ENCODE data around the gene CHD8. TPM values are rescaled to one million over a fixed set of nuclear protein-coding genes. Genes with fewer than 3 reads are reported as not detected.
A peak's percentile ranks its signal among the peaks of the same experiment; 100 is the strongest.

Gene CHD8
- total and polyA plus RNA-seq, 2 of the 13 experiments (the other 11 are each of a cell fraction or from before 2014, with no cell fraction given): 35.1 to 79.6 TPM

DNA sequence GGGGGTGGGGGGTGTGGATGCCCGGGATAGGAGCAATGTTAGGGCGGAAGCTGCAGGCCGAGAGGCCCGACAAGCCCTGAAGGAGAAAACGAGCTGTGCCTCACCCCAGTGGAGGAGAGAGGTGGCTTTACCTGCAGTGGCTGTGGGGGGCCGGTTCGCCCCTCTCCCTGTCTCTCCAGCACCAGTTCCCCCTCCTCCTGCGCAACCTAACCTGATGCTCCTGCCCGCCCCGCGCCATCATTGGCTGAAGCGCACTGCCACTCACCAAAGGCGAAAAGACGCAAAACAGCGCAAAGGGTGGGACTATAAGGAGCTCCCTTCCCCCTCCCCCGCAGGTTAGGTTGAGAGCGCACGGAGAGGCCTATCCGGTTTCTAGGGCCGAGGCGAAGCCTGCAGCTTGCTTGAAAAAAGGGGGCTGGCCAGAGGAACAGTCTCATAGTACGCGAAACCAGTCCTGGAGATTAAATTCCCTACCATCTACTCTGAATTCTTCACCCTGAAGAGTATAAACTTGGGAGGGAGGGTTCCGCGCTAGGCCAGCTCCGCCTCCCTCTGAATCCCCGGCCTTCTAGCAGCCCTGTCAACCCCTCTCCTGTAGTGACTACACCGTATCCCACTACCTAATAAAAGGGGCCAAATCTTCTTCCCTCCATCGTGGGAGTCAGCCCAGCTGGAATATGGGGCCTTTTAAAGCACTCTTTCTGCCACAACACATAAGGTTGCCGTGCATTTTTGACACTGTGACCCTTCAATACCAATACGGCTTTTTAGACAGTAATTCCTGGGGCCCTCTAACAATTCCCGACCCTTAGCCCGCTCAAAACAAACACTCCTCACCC, 18.6 kb downstream of the CHD8 start (continued):
- TF ChIP-seq, protein P1, sequence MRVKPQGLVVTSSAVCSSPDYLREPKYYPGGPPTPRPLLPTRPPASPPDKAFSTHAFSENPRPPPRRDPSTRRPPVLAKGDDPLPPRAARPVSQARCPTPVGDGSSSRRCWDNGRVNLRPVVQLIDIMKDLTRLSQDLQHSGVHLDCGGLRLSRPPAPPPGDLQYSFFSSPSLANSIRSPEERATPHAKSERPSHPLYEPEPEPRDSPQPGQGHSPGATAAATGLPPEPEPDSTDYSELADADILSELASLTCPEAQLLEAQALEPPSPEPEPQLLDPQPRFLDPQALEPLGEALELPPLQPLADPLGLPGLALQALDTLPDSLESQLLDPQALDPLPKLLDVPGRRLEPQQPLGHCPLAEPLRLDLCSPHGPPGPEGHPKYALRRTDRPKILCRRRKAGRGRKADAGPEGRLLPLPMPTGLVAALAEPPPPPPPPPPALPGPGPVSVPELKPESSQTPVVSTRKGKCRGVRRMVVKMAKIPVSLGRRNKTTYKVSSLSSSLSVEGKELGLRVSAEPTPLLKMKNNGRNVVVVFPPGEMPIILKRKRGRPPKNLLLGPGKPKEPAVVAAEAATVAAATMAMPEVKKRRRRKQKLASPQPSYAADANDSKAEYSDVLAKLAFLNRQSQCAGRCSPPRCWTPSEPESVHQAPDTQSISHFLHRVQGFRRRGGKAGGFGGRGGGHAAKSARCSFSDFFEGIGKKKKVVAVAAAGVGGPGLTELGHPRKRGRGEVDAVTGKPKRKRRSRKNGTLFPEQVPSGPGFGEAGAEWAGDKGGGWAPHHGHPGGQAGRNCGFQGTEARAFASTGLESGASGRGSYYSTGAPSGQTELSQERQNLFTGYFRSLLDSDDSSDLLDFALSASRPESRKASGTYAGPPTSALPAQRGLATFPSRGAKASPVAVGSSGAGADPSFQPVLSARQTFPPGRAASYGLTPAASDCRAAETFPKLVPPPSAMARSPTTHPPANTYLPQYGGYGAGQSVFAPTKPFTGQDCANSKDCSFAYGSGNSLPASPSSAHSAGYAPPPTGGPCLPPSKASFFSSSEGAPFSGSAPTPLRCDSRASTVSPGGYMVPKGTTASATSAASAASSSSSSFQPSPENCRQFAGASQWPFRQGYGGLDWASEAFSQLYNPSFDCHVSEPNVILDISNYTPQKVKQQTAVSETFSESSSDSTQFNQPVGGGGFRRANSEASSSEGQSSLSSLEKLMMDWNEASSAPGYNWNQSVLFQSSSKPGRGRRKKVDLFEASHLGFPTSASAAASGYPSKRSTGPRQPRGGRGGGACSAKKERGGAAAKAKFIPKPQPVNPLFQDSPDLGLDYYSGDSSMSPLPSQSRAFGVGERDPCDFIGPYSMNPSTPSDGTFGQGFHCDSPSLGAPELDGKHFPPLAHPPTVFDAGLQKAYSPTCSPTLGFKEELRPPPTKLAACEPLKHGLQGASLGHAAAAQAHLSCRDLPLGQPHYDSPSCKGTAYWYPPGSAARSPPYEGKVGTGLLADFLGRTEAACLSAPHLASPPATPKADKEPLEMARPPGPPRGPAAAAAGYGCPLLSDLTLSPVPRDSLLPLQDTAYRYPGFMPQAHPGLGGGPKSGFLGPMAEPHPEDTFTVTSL (CRISPR knock-in tag; IDR thresholded peaks at IDR 0.05; ENCODE audit: borderline replicate concordance): peak; percentile 9; the same call in 1 of the 2 replicates
- TF ChIP-seq MBD4 (IDR thresholded peaks at IDR 0.05; ENCODE audit: borderline replicate concordance, low read length) (no peak), KLF11 (CRISPR knock-in tag; IDR thresholded peaks at IDR 0.05) (peak; percentile 80; the same call in 1 of the 2 replicates), ZFP90 (CRISPR knock-in tag; IDR thresholded peaks at IDR 0.05; ENCODE audit: borderline replicate concordance) (peak; percentile 96), ZNF207 (IDR thresholded peaks at IDR 0.05; ENCODE audit: borderline replicate concordance) (no peak), CEBPG (CRISPR knock-in tag; IDR thresholded peaks at IDR 0.05) (peak; percentile 58), PCBP1 (IDR thresholded peaks at IDR 0.05; ENCODE audit: borderline replicate concordance, low read depth, low read length) (peak; percentile 99), JUNB (CRISPR knock-in tag; IDR thresholded peaks at IDR 0.05; ENCODE audit: borderline replicate concordance) (no peak), FOXO1 (CRISPR knock-in tag; IDR thresholded peaks at IDR 0.05) (peak; percentile 73), ISL2 (CRISPR knock-in tag; IDR thresholded peaks at IDR 0.05) (peak; percentile 56; the same call in 1 of the 2 replicates), ZNF607 (CRISPR knock-in tag; IDR thresholded peaks at IDR 0.05; ENCODE audit: borderline replicate concordance) (peak; percentile 63), ARHGAP35 (CRISPR knock-in tag; IDR thresholded peaks at IDR 0.05; ENCODE audit: borderline replicate concordance) (peak; percentile 93), MAFG (CRISPR knock-in tag; IDR thresholded peaks at IDR 0.05) (no peak), PITX1 (CRISPR knock-in tag; IDR thresholded peaks at IDR 0.05) (peak; percentile 90), PAWR (CRISPR knock-in tag; IDR thresholded peaks at IDR 0.05; ENCODE audit: borderline replicate concordance) (no peak), ZNF263 (CRISPR knock-in tag; IDR thresholded peaks at IDR 0.05) (peak; percentile 9)
- TF ChIP-seq, protein P2, sequence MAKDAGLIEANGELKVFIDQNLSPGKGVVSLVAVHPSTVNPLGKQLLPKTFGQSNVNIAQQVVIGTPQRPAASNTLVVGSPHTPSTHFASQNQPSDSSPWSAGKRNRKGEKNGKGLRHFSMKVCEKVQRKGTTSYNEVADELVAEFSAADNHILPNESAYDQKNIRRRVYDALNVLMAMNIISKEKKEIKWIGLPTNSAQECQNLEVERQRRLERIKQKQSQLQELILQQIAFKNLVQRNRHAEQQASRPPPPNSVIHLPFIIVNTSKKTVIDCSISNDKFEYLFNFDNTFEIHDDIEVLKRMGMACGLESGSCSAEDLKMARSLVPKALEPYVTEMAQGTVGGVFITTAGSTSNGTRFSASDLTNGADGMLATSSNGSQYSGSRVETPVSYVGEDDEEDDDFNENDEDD (CRISPR knock-in tag; IDR thresholded peaks at IDR 0.05; ENCODE audit: borderline replicate concordance): peak; percentile 78; the same call in 1 of the 2 replicates
- TF ChIP-seq, protein P3, sequence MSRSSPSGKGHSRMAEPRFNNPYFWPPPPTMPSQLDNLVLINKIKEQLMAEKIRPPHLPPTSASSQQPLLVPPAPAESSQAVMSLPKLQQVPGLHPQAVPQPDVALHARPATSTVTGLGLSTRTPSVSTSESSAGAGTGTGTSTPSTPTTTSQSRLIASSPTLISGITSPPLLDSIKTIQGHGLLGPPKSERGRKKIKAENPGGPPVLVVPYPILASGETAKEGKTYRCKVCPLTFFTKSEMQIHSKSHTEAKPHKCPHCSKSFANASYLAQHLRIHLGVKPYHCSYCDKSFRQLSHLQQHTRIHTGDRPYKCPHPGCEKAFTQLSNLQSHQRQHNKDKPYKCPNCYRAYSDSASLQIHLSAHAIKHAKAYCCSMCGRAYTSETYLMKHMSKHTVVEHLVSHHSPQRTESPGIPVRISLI (CRISPR knock-in tag; IDR thresholded peaks at IDR 0.05; ENCODE audit: borderline replicate concordance): peak; percentile 40; the same call in 1 of the 2 replicates
